HG03280 (cell line): Measurements from ENCODE around the gene RPL21.
"Not testable (repeated sequence)": the region's sequence is repeated elsewhere in the genome, so short reads cannot be mapped to it uniquely, and the experiment has no call there.

Source experiments
- ATAC-seq: cut with Tn5 transposase; IDR thresholded peaks from one replicate; pipeline ENCODE4 v1.9.1; 2021; ENCODE audit warnings: mild to moderate bottlenecking, moderate library complexity; ENCODE audit not compliant: unreplicated experiment

The RPL21 gene

DNA sequence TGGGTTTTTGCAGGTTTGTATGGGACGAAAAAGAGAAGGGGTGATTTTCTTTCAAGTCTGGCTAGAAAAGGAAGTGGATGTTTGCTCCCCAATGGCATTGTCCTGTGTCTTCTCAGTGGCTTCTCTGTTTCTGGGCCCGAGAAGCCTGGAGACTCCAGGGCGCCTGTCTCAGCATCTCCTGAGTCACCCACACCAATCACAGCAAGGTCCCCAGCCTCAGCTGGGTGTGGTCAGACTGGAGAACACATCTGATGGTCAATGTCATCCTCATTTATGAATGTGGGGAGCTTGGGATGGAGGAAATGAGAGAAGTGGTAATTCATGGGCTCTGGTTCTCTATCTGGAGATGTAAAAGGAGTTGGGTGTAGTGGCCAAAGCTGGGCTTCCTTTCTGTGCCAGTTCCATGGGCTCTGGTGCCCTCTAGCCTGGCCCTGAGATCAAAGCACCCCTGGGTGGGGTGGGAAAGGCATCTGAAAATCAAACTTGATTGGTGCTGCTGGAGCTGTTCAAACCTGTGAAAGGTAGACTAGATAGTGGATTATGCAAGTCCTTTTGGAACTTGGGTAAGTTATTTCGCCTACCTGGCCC, 32.6 kb downstream of the RPL21 start:
- no peak for ATAC-seq

DNA sequence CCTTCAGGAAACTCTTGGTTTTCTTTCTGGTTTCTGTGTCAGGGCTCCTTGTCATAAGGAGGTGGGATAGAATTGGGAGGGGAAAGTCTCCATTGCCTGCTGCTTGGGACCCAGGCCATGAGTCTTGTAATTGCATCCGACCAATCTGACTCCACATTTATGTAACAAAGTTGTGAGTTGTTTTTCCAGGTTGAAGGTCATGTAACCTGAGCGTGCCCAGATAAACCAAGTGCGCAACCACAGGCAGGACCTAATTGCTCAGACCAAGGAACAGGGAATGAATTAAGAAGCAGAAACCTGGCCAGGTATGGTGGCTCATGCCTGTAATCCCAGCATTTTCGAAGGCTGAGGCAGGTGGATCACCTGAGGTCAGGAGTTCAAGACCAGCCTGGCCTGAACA, 37.0 kb downstream of the RPL21 start:
- no peak for ATAC-seq

DNA sequence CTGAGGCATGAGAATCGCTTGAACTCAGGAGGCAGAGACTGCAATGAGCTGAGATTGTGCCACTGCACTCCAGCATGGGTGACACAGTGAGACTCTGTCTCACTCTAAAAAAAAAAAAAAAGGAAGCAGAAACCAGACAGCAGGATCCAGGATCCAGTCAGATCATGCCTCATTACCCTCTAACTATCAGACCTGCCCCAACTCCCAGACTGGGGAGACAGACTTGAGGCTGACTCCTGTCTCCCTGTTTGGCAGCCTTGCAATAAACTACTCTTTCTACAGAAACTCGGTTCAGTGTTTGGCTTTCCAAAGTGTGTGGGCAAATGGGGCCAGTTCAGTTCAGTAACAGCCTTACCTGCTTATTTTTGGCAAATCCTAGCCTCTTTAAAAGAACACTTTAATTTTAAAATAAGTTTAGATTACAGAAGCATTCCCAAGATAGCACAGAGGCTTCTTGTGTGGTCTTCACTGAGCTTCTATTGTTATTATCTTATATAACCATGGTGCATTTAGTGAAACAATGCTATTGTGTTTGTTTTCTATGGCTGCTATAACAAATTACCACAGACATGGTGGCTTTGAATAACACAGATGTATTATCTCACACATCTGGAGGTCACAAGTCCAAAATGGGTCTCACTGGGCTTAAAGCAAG, 37.8 kb downstream of the RPL21 start:
- no peak for ATAC-seq

DNA sequence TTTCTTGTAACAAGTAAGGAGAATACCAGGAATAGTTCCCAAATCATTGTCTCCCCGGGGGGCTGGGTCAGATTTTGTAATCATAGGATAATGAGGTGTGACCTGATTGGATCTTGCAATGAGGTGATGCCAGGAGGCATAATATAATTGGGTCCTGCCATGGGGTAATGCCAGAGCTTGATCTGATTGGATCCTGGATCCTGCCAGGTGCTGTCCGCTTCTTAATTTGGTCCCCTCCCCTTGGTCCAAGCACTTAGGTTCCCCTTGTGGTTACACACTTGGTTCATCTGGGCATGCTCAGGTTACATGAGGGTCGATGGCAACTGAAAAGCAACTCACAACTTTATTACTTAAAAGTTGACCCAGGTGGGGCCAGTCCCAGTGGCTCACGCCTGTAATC, 39.4 kb downstream of the RPL21 start:
- ATAC-seq: no peak

DNA sequence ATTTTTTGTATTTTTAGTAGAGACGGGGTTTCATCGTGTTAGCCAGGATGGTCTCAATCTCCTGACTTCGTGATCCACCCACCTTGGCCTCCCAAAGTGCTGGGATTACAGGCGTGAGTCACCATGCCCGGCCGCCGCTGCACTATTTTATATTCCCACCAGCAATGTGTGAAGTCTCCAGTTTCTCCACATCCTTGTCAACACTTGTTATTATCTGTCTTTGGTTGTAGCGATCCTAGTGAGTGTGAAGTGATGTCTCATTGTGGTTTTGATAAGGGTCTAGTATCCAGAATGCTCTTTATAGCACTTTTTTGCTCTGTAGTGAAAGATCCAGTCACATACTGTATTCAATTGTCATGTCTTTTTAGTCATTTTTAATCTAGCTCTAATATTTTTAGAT, 40.6 kb downstream of the RPL21 start:
- ATAC-seq: not testable (repeated sequence)

DNA sequence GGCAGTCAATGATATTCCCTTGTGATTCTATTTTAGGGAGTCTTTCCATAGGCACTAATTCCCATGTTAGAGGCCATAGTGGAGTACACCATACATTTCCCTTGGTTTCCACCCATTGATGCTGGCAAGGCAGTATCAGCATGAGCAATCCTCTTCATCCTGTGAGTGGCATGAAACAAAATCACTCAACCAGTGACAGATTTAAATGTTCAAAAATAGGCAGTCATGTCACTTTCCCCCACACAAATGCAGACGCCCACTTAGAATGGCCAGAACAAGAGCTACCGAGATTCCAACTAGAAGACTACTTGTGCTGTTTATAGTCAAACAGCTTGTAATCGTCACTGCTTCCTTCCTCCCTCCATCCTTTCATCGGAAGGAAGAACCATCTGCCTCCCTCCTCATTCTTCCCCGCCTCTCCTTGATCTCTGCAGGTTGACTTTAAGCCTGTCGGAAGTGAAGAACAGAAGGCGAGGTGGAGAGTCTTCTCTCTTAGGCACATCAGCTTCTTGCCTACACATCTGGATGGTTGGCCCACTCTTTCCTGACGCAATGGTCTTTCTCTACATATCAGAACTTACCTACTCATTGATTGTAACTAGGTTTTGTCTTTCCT, 41.8 kb downstream of the RPL21 start:
- no peak for ATAC-seq

DNA sequence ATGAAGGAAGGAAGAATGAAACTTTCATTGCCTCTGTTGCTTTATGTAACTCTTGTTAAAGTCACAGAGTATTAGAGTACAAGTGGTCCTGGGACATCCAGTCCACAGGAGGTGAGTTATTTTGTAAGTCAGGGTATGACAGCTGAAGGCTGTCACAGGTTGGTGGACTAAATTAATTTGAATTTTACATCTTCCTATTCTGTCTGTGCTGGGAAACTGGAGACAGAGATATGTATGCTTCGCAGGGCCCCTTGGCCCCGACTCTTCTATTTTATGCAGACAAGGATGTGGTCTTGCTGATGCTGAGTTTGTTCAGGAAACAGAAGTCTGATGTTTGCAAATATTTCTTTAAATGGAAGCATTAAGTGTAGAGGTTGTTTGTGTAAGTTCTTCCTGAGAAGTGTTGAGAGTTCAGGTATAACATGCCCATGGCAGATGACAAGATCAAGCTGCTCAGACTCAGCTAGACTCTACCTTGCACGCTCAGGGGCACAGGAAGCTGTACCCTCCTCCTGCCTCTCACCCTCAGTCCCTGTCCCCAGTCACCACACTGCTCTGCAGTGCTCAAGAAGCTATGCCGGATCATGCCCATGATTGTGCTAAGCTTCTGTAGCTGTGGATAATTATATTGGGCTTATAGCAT, 42.6 kb downstream of the RPL21 start:
- ATAC-seq: no peak

DNA sequence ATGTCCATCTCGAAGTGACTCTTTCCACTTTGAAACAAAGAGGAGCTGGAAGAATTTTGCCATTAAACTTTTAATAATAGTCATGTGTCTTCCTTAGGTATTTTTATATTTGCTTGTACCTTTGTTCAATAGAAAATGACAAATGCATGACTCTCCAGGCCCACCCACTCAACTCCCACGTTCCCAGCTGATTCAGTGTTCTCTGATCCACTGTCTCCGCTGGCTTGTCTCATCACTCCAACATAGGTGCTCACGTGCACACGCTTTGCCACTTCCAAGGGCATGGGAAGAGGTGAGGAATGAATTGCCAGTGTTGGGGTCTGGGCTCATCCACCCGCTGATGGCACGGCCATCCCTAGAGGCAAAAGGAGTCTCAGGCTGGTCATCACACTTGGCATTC, 43.7 kb downstream of the RPL21 start:
- no peak for ATAC-seq

DNA sequence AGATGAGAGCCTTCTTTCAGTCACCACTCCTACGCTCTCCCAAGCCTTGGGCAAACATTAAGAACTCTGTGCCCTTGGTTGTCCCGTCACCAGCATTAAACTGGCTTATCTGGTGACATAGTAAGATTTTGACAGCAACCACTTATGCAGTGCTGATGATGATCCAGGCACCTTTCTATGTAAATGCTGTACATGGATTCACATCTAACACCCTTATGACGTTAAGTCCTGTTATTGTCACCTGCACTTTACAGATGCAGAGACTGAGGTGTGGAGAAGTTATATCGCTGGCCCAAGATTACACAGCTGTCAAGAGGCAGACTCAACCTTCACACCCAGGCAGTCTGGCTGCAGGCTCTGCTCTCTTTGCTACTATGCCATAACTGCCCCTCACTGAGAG, 44.3 kb downstream of the RPL21 start:
- no peak for ATAC-seq

DNA sequence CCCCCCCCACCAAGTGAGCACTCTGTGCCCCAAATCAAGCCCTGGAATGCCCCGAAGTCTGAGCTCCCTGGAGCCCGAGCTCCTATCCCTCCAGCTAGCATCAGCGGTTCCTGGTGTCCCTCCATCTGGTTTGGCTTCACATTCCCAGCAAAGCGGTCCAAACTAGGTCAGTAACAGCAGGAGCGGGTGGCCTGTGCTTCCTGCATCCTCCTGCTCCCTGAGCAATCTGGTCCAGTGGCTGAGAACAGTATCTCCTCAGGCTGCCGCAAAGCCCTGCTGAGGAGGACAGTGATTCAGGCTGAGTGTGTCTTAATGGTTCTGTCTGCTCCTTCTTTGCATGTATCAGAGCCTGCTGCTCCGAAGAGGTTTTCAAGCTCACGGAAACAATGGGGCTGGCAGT, 45.1 kb downstream of the RPL21 start:
- ATAC-seq: no peak

DNA sequence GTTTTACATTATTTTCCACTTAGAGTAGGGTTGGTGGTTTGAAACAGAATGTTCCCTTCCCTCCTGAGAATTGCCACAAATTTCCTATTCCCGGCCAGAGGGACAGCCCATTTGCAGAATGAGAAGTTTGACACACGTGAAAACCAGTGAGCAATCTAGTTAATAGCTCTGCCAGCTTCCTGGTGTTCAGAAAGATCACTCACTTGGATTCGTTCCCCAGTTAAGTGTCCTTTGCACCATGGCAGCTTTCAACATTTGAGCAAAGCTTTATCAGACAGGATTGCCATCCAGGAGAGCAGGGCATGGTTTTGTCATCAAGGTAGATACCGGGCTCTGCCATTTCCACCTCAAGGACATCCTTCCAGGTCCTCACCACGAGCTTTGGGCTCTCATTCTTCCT, 47.5 kb downstream of the RPL21 start:
- no peak for ATAC-seq

DNA sequence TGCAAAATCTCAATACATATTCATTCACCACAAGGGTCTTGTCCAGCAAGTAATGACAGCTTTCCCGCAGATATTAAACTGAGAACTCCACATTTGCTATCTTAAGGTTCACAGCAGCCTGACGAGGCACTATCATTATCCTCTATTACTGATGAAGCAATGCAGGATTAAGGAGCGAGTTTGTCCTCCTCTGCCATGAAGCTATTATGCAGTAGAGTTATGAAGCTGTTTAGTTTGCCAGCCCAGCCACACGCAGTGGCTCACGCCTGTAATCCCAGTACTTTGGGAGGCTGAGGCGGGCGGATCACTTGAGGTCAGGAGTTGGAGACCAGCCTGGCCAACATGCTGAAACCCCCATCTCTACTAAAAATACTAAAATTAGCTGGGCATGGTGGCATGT, 49.0 kb downstream of the RPL21 start:
- not testable (repeated sequence) for ATAC-seq

DNA sequence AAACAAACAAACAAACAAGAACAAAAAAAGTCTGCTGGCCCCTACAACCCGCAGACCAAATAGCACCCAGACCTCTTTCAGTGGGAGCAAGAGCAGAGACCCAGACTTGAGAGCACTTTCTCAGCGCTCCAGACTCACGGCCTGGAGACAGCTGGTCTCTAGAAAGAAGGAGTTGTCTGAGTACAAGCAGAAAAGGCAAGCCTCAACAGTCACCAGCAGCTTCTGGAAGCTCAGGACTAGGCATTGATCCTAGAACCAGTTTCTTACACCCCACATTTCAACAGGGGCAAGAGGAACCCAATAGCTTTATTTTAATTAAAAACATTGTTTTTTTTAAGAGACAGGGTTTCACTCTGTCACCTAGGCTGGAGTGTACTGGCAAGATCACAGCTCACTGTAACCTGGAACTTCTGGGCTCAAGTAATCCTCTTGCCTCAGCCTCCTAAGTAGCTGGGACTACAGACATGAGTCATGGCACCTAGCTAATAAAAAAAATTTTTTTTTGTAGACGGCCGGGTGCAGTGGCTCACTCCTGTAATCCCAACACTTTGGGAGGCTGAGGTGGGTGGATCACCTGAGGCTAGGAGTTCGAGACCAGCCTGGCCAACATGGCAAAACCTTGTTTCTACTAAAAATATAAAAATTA, 49.7 kb downstream of the RPL21 start:
- no peak for ATAC-seq

DNA sequence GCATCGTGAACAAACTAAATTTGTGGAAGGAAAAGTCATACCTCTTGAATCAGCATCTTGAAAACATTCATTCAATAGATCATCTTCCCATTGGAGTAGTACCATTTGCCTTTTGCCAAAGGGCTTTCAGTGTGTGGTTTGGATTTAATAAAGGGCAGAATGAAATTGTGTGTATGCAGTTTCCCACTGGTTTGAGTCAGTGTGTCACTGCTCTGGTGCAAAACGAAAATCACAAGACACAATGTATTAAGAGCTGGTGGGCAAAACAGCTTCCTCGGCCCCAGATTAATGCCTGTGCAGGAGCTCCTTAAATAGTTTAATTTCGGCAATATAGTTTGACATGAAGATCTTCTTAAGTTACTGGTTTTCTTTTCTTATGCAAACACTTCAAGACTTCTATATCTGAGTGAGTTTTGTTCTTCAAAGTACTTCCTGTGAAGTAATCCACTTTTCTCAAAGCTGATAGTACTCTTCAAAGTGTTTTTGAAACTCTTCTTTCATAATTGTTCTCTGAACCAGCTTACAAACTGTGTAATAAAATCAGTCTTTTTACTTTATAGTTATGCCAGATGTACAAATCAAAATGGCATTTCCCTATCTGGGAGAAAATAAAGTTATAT, 51.4 kb downstream of the RPL21 start:
- no peak for ATAC-seq

DNA sequence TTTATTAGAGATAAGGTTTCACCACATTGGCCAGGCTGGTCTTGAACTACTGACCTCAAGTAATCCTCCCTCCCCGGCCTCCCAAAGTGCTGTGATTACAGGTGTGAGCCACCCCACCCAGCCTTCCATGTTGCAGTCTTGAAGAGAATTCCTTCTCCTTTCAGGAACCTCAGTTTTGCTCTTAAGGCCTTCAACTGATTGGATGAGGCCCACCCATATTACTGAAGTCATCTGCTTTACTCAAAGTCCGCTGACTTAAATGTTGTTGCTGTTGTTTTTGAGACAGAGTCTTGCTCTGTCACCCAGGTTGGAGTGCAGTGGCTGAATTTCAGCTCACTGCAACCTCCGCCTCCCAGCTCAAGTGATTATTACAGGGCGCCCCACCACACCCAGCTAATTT, 52.7 kb downstream of the RPL21 start:
- no peak for ATAC-seq

DNA sequence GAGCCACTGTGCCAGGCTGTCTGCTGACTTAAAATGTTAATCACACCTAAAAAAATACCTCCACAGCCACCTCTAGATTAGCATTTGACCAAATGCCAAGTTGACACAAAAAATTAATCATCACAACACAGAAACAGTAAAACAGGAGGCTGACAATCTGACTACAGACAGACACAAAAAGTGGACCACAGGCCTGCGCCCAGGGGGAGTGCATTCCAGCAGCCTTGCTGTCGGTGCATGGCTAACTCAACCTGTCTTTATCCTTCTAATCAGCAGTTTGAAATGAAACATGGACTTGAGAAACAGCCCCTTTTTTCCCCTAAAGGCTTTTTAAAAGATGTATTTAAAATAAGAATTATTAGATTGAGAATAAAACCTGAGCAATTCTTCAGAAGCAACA, 53.3 kb downstream of the RPL21 start:
- no peak for ATAC-seq
